WTC11 (cell line): Measurements from ENCODE around the gene HACD1.

Source experiments
- FOXJ3 ChIP-seq: sonication (generic); formaldehyde crosslinking; IDR thresholded peaks from 2 replicates; pipeline ENCODE4 v1.9.0; 2021; ENCODE audit warnings: missing genetic modification reagents, mild to moderate bottlenecking, borderline replicate concordance
- FOXP1 ChIP-seq: sonication (generic); formaldehyde crosslinking; IDR thresholded peaks from 2 replicates; pipeline ENCODE4 v1.8.0; 2022; ENCODE audit warnings: missing genetic modification reagents, mild to moderate bottlenecking, moderate library complexity, borderline replicate concordance
- ZNF671 ChIP-seq: fragments of 250-450 bp; sonication (Bioruptor Pico); IDR thresholded peaks from 2 replicates; pipeline ENCODE4 v1.8.0; 2021; ENCODE audit warnings: mild to moderate bottlenecking
- TF ChIP-seq, protein P1 (sequence below): fragments of 200-600 bp; IDR thresholded peaks from 2 replicates; pipeline ENCODE4 v1.8.0; 2022; ENCODE audit warnings: antibody characterized with exemption
- TF ChIP-seq, protein P2 (sequence below): sonication (generic); formaldehyde crosslinking; IDR thresholded peaks from 2 replicates; pipeline ENCODE4 v1.8.0; 2022; ENCODE audit warnings: mild to moderate bottlenecking, missing genetic modification reagents
- TF ChIP-seq, protein P3 (sequence below): sonication (generic); formaldehyde crosslinking; IDR thresholded peaks from 2 replicates; pipeline ENCODE4 v1.8.1; 2022; ENCODE audit warnings: low read depth, mild to moderate bottlenecking, moderate library complexity, missing genetic modification reagents, borderline replicate concordance
- TF ChIP-seq, protein P4 (sequence below): sonication (generic); formaldehyde crosslinking; IDR thresholded peaks from 2 replicates; pipeline ENCODE4 v1.8.1; 2023; ENCODE audit warnings: mild to moderate bottlenecking, missing genetic modification reagents, moderate library complexity

DNA sequence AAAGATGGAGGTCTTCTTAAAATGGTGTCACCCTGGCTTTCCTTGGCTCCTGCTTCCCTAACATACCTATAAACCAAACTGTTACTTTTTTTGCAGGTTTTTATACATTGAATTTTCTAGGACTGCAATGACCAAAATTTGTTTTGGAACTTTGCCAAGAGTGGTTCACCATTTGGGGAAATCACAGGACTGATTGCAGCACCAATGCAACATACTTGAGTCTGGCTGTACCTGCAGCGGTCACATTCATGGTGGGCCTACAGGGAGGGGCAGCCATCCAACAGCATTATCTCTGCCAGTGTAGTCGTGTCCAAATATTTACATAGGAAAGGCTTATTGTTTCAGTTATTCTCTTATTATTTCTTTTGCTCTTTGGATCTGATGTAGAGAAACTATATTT is 69.0 kb downstream of the HACD1 start:
- TF ChIP-seq, protein P1, sequence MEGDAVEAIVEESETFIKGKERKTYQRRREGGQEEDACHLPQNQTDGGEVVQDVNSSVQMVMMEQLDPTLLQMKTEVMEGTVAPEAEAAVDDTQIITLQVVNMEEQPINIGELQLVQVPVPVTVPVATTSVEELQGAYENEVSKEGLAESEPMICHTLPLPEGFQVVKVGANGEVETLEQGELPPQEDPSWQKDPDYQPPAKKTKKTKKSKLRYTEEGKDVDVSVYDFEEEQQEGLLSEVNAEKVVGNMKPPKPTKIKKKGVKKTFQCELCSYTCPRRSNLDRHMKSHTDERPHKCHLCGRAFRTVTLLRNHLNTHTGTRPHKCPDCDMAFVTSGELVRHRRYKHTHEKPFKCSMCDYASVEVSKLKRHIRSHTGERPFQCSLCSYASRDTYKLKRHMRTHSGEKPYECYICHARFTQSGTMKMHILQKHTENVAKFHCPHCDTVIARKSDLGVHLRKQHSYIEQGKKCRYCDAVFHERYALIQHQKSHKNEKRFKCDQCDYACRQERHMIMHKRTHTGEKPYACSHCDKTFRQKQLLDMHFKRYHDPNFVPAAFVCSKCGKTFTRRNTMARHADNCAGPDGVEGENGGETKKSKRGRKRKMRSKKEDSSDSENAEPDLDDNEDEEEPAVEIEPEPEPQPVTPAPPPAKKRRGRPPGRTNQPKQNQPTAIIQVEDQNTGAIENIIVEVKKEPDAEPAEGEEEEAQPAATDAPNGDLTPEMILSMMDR, result no peak
- TF ChIP-seq, protein P2, sequence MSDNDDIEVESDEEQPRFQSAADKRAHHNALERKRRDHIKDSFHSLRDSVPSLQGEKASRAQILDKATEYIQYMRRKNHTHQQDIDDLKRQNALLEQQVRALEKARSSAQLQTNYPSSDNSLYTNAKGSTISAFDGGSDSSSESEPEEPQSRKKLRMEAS (CRISPR knock-in tag), result no peak
- TF ChIP-seq, protein P3, sequence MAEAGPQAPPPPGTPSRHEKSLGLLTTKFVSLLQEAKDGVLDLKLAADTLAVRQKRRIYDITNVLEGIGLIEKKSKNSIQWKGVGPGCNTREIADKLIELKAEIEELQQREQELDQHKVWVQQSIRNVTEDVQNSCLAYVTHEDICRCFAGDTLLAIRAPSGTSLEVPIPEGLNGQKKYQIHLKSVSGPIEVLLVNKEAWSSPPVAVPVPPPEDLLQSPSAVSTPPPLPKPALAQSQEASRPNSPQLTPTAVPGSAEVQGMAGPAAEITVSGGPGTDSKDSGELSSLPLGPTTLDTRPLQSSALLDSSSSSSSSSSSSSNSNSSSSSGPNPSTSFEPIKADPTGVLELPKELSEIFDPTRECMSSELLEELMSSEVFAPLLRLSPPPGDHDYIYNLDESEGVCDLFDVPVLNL (CRISPR knock-in tag), result no peak
- TF ChIP-seq FOXP1 (no peak), ZNF671 (CRISPR knock-in tag) (no peak), FOXJ3 (CRISPR knock-in tag) (no peak)
- TF ChIP-seq, protein P4, sequence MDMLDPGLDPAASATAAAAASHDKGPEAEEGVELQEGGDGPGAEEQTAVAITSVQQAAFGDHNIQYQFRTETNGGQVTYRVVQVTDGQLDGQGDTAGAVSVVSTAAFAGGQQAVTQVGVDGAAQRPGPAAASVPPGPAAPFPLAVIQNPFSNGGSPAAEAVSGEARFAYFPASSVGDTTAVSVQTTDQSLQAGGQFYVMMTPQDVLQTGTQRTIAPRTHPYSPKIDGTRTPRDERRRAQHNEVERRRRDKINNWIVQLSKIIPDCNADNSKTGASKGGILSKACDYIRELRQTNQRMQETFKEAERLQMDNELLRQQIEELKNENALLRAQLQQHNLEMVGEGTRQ, result no peak
